Erythroblast (primary cell): Measurements from ENCODE around the gene IRF6.
A peak's percentile ranks its signal among the peaks of the same experiment; 100 is the strongest.

Experiments used
- DNase-seq, 2 experiments: peaks; one replicate each; lab custom pipeline; 2025; lab: John Stamatoyannopoulos, UW
- GATA1 ChIP-seq: IDR thresholded peaks from 2 replicates; pipeline ENCODE4 v1.6.1; 2011; ENCODE audit warnings: low read depth, mild to moderate bottlenecking, control low read depth, low read length, moderate library complexity
- POLR2A ChIP-seq: IDR thresholded peaks from 2 replicates; pipeline ENCODE4 v1.6.1; 2011; ENCODE audit warnings: mild to moderate bottlenecking, low read length

The IRF6 gene

GRCh38 chr1:209805875-209806760 is at the start of gene IRF6:
IRF6 (minus strand) TSS chr1:209806142; CDS start chr1:209801413, 4,729 bp downstream.
- peak; percentile 76 for TF ChIP-seq POLR2A
- no peak for TF ChIP-seq GATA1
- peak; percentile 91 to 92 for DNase-seq

- TF ChIP-seq POLR2A, result no peak
- no peak for TF ChIP-seq GATA1
- DNase-seq, result no peak
These were observed 49.7 kb upstream of the IRF6 start for GRCh38 chr1:209855623-209856022.

DNA sequence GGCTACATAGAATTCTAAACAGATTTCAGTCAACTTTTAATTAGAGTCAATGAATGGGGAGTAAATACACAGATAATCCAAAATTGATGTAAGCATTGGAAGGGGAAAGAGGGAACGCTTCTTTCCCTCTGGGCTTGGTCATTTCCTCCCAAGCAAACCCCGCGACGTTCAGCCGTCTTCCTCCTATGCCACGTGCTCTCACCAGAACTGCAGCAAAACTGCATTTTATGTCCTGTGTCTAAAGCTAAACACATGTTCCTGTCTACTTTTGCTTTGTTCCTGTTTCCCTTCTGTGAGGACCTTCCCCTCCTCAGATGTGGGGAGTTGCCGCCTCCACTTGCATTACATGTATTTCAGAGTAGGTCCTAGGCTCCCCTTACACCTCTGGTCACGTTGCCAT is 49.1 kb upstream of the IRF6 start:
- TF ChIP-seq POLR2A (no peak), GATA1 (no peak)
- no peak for DNase-seq

DNA sequence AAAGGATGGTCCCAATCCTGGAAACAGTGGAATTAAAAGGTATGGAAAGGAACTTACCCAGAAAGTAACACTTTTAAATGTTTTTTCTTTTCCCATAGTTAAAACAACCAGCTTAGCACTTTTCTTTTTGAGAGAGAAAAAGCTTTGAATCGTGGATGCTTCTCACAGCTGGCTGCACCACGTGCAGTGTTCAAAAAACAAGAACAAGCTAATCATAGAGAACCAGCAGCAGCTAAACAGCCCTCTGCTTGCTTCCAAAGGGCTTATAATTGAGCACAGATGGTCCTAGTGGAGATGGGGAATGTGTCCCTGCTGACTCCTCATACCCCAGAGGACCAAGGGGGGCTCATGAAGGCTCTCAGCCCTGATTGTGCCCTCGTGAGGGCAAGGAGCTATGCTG is 48.3 kb upstream of the IRF6 start:
- DNase-seq, result no peak
- TF ChIP-seq GATA1 (no peak), POLR2A (no peak)

- no peak for TF ChIP-seq GATA1
- no peak for TF ChIP-seq POLR2A
- no peak for DNase-seq
These were observed 47.7 kb upstream of the IRF6 start for GRCh38 chr1:209853676-209854075.

GRCh38 chr1:209850342-209850979 is 44.5 kb upstream of the IRF6 start:
- DNase-seq, result peak; percentile 38 to 64
- no peak for TF ChIP-seq POLR2A
- TF ChIP-seq GATA1, result no peak

DNA sequence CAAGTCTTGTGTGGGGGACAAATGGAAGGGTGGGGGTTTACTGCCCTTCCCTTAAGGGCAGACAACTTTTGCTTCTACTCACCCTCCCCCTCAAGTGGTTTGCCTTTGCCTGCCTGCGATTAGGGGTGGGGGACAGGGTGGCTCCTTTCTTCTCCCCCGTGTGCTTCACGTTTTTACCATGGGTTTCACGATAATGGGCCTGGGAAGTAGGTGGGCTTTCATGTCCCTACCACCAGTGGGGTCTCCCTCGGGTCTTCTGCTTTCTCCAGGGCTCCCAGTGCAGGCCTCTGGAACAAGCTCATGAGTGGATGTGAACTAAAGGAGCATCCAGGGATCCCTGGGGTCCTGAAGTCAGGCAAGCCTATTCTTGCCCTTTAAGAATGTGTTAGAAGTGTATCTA is 43.4 kb upstream of the IRF6 start:
- DNase-seq, result no peak
- no peak for TF ChIP-seq GATA1

GRCh38 chr1:209845408-209845725 is 39.4 kb upstream of the IRF6 start:
- TF ChIP-seq POLR2A (no peak), GATA1 (no peak)
- no peak for DNase-seq

GRCh38 chr1:209844695-209845407 is 38.9 kb upstream of the IRF6 start:
- DNase-seq, result no peak
- TF ChIP-seq GATA1, result no peak
- no peak for TF ChIP-seq POLR2A

DNA sequence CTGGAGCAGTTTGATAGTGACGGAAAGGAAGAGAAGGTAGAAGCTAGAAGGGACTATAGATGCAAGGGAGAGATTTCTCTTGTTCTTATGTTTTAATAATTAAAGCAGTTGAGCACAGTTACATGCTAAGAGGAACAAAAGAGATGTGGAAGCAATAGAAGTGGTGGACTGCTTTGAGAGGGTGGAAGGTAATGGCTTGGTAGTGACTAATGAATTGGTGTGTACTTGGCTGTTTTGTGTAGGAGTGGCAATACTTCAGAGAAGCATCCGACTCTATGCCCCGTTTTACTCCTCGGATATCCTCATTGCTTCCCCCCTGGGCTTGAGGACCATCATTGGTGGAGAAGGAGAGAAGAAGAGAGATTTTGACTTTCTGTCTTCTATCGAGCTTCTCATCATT is 34.7 kb upstream of the IRF6 start:
- no peak for DNase-seq
- TF ChIP-seq POLR2A, result no peak
- no peak for TF ChIP-seq GATA1

DNA sequence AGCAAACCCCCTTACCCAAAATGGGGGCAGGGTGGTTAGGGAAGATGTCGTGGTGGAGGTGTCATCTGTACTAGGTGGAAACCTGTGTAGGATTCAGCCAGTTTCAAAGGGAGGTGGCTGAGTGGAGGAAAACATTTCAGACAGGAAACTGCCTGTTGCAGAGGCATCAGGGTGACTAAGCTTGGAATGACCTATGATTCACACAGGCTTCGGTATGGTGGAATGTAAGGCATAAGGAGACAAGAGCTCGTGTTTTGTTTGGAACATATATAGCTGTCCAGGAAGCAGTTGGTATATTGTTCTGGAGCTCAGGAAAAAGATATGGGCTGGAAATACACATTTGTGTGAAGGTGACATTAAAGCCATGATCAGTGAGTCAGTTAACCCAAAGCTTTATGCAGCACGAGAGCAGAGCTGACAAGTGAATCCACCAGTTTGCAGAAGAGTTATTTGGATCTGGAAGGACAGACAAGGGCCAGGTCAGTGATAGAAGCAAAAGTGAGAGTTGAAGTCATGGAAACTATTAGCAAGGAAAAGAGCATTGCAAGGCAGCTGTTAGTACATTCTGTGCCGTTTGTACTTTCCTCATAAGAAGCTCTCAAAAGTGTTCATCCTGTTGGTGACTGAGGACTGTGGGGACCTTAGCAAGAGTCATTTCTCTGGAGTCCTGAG is 34.1 kb upstream of the IRF6 start:
- TF ChIP-seq POLR2A (no peak), GATA1 (no peak)
- DNase-seq, result peak in 1 of 2 experiments; percentile 13

DNA sequence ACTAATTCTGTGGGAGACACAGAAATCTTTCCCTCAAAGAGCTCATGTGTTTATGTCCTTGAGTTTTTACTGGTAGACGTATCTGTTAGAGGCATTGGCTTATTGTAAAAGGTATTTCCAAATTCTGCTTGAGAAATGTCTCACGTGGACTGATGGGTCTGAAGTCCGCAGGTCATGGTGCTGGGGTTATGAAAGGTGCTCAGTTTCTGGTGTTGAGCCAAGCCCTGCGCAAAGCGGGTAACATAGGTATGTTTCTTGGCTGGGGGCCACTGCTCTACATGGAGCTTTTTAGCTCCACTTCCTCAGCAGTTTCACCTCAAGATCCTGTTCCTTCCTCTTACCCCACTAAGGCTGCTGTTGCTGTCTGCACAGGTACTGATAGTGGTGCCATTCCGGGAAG is 32.6 kb upstream of the IRF6 start:
- no peak for DNase-seq
- TF ChIP-seq POLR2A (no peak), GATA1 (no peak)

DNA sequence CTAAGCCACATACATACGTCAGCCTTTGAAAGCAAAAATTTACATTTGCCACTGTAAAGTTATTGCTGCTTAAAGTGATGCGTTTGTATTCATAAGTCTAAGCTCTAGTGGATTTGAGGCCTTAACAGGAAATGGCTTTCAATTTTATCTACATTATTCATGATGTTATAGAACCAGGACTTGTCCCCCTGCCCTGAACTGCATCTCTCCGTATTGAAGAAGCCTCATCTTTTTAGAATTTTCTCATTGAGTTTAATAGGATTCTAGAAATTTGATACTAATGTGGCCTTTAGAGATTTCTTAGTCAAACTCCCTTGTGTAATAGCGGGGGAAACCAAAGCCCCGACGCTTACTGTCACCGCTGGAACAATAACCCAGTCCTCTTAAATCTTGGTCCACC is 31.7 kb upstream of the IRF6 start:
- TF ChIP-seq GATA1 (no peak), POLR2A (no peak)
- DNase-seq, result no peak
